ENCODE data around the gene RFX5.

GRCh38 chr1:151314137-151314875 lies 32.7 kb downstream of the RFX5 start:
- TF ChIP-seq CTCF (optimal IDR thresholded peaks at IDR 0.05 in 1 of 3, IDR thresholded peaks at IDR 0.05 in 1 of 3, conservative IDR thresholded peaks at IDR 0.05 in 1 of 3; ENCODE audit: extremely low read depth in 1 of 3, insufficient read depth in 2 of 3, low read length in 3 of 3) (no peak), EZH2 (IDR thresholded peaks at IDR 0.05; ENCODE audit: low read length) (no peak)

Measured in keratinocyte (primary cell).